PC-9 (cell line): ENCODE results near the gene PCDHB3.

ENCODE experiments used
- CTCF ChIP-seq: fragments of 200-600 bp; sonication (generic); conservative IDR thresholded peaks from 2 replicates; pipeline ENCODE4 v1.6.1; 2017; ENCODE audit warnings: mixed run types, antibody characterized with exemption, mild to moderate bottlenecking, moderate library complexity
- EZH2 ChIP-seq: fragments of 200-600 bp; sonication (generic); IDR thresholded peaks from 2 replicates; pipeline ENCODE4 v1.8.0; 2017; ENCODE audit warnings: antibody characterized with exemption, low read depth

GRCh38 chr5:141077826-141078225 is 22.4 kb upstream of the PCDHB3 start:
- TF ChIP-seq CTCF (no peak), EZH2 (no peak)
